GM21619 (cell line): ENCODE results near the gene ARHGAP30.

Source experiments
- ATAC-seq: cut with Tn5 transposase; IDR thresholded peaks from one replicate; pipeline ENCODE4 v1.9.1; 2021; ENCODE audit not compliant: unreplicated experiment

ARHGAP30 gene

DNA sequence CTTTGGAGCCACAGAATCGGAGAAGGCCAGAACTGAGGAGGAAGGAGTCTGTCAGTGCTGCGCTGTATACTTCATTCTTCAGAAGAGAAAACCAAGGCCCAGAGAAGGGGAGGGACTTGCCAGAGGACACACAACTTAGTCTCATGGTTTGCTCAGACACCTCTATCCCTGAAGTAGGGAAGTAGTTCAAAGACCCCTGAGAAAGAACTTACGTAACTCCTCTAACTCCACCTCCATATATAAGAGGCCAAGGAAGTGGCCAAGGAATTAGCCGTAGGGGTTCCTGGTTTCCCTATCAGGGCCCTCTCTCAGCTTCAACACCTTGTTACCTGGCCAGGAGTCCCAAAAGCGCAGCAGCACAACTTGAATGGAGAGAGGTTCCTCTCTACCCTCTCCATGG lies 20.2 kb upstream of the ARHGAP30 start:
- ATAC-seq, result no peak

DNA sequence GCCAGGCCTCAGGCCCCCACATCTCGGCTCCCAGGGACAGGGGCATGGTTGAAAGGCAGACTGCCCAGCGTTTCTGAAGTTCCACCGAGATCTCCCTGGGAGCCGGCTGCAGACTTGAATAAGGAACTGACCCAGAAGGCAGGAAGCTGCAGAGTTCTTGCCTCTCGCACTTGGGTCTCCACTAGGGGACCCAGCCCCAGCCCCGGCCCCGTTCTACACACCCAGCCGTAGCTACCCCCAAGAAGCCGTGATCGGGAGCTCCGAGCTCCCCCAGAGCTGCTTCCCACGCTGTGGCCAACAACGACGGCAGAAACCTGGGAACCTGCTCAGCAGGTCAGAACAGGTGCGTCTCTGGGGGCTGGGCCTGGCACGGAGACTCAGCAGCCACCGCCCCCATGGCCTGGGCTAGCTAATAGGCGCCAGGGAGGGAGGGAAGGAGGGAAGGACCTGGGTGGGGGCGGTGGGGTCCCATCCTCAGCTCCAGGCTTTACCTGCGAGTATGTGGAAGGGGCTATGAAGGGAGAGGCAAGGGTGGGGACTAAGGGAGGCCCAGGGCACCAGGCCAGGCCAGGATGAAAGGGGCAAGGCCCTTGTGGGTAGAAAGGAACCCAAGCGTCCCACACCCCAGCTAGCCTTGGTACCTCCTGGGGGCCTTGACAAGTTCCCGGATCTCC lies 19.7 kb upstream of the ARHGAP30 start, which contains the start of gene NECTIN4:
Gene NECTIN4 (minus strand): TSS at position 308 of the 674 bp plus-strand sequence. CDS start 262 bp downstream, at position 46.
- ATAC-seq, result no peak

DNA sequence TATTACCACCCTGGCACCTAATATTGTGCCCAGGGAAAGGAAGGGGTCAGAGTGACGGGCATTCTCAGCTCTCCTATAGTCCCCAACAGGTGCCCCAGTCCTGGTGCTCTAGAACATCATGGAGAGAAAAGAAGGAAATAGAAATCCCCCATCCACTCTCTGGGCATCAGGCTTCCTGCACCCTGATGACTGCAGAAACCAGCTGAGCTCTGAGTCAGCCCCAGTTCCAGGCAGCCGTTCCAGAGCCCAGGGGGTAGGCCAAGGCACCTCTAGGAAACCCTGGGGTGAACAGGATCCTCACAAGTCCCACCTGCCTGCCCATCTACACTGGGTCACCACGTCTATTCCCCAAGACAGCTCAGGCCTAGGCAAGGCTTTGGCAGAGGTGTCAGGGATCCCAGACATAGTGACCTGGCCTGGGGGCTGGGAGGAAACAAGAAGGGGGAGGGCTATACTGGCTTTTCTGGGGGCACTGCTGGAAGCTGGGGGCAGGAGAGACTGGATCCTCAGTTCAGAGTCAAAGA lies 19.0 kb upstream of the ARHGAP30 start:
- ATAC-seq, result no peak

DNA sequence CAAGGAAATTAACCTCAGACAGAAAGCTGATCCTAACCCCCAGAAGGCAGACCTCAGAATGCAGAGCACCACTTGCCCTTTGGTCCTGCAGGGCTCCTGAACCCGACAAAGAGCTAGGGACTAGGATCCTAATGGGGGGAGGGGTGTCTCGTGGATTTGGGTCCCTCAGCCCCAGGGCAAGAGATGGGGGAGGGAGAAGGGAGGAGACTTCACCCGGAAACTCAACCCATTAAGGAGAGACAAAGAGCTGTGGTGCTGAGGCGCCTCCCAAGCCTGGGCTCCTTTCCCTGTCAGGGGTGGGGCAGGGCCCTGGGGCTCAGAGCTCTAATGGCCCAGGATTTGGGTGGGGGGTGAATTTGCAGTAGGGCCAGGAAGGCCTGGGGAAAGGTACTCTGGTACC lies 16.8 kb upstream of the ARHGAP30 start:
- ATAC-seq, result no peak

DNA sequence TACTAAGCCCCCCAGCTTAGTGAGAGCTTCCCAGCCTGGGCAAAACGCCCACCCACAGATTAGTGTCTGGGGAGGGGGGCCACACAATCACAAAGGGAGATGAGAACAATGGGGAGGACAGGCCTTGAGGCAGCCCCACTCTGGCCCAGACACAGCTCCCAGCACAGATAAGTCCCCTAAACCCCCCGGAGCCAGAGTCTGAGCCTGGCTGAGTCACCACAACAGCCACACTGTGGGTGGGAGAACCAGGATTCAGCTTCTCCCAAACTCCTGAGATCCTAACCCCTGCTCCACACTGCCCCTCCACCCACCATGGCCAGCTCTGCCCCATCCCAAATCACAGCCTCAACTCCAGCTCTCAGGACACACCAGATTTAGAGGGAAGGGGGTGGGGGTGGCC lies 15.5 kb upstream of the ARHGAP30 start:
- no peak for ATAC-seq

DNA sequence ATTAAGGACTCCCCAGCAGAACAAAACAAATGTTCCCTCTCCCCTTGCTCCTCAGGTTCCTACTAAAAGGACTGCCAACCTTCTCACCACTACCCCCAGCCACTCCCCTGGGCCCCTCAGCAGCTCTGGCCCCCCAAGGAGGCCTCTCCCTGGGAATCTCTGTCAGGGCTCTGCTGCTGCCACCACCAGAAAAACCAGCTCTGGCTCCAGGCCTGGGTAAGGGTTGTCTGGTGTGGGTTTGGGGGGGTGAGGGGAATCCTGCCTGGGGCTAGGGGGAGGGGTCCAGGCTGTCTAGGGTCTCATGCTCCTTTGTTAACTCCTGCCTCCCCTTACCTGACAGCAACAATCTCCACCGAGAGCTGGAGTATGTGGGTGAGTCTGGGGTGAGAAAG lies 14.9 kb upstream of the ARHGAP30 start:
- no peak for ATAC-seq

DNA sequence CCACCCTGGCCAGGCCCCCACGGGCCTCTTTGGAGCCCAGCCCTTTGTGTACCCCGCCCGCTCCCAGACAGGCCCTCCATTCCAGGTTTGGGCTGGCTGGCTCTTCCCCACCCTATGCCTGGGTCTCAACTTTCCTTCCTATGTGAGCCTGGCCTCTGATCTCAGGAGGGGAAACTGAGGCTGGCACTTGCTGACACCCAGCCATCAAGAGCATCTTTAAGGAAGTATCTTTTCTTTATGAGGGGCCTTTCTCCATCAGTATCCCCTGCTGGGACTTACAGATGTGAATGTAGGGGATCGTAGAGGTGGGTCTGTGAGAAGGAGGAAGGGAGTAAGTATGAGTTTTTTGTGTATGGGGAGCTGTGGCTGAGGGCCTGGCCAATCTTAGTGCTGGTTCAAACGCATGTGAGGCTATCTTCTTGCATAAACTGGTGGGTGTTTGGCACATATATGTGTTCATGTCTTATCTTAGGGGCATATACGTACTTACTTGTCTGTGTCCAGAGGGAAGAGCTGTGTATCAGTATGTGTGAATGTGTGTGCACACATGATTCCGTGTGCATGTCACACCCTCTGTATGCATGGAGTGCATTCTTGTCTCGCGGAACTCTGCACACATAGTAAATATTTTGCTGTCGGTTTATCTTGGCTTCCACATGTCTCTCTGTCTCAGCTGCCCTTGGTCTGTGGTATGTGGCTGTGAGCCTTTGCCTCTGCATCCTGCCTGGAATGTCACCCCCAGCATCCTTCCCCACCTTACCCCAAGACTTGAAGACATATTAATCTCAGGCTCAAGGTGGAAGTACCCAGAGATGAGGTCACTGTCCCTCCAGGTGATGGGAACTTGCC lies 14.3 kb upstream of the ARHGAP30 start:
- no peak for ATAC-seq

DNA sequence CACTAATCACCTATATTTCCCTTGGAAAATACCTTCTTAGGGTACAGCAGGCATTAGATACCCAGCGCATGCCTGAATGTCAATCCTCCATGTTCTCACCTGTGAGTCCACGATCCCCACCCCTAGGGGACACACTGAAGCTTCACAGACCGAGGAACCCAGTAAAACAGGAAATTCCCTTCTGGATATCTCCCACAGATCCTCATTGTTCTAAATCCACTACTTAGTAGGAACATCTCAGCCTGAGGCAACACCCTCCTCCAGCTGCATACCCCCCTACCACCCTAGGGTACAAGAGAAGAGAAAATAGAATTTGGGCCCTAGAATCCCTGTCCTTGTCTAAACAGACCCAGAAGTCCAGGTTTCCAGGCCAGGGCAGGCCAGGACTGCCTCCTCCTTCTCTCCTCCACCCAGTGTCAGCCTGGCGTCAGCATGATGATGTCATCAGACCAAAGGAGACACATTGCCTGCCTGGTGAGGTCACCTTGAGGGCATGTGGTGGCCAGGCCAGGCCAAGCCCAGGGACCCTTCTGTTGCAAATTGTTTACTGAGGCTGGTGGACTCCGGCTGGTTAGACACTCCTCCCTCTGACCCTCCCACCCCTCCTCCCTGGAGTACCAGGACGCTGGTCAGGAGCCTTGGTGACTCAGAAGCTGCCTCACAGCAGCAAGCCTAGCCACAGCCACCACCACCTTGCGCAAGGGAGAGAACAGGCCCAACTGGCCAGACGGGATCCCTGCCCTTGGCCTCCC lies 13.5 kb upstream of the ARHGAP30 start:
- ATAC-seq, result no peak

DNA sequence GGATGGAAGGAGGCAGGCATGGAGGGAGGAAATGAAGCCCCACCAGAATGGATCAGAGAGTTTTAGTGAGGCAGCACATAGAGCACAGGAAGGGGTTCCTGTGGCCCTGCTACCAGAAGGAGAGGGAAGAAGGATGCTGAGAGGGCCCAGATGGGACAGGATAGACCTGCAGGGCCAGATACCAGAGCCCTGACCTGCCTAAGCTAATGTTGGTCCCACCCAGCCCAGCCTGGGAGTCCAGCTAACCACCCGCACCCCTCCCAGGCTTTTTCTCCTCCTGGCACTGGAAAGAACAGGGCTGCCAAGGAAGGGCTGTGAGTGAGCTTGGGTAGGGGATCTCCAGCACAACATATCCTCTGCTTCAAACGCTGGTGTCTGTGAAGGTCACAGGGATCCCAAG lies 12.8 kb upstream of the ARHGAP30 start:
- ATAC-seq, result no peak

DNA sequence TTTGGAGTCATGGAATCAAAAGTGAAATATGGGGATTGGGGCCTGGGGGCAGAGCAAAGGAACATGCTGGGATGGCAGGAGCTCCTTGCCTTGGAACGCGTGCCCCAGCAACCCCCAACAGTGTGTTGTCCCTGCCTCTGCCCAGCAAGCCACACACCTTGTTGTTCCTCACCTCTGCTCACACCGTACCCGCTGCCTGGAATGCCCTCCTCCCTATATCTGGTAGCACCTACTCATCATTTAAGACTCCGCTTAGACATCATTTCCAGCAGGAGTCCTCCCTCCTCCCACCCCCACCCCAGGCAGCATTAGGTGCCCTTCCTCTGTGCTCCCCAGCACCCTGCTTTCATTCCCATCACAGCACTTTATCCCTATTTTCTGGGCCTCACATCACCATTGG lies 11.8 kb upstream of the ARHGAP30 start:
- no peak for ATAC-seq

DNA sequence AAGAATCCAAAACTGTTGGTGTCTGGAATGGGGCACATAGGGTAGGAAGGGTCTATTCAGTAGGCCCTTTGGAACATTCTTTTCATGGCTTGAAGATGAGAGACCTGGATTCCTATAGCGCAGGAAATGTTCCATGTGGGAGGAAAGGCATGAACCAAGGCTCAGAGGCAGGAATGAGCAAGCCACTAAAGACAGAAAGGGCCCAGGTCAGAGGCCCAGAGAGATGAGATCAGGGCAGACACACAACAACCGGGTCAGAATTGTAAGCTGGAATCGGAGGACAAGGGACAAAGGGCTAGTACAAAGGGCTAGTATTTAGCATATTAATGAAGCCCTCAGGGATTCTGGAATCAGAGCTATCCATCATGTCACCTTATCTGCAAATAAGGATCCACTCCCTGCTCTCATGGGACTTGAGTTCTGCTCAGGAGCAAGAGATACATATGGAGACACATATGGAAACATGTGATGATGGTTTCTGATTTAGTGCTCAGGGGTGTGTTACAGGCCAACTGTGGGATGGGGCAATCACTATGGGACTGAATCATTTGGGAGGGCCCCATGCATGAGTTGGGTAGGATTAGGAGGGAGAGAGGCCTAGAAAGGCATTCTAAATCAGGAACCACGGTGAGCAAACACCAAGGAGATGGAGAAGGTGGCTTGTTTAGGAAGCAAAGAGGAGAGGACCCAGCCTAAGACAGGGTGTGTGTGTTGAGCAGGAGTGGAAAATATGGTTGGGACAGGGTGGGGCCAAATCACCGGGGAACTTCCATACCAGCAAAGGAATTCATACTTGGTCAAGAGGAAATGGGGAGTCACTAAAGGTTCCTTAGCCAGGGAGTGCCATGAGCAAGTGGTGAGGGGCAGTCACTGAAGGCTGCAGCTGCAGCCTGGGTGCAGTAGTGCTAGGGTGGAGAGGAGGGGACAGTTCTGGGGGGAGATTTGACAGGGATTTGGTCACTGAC lies 11.0 kb upstream of the ARHGAP30 start:
- no peak for ATAC-seq

DNA sequence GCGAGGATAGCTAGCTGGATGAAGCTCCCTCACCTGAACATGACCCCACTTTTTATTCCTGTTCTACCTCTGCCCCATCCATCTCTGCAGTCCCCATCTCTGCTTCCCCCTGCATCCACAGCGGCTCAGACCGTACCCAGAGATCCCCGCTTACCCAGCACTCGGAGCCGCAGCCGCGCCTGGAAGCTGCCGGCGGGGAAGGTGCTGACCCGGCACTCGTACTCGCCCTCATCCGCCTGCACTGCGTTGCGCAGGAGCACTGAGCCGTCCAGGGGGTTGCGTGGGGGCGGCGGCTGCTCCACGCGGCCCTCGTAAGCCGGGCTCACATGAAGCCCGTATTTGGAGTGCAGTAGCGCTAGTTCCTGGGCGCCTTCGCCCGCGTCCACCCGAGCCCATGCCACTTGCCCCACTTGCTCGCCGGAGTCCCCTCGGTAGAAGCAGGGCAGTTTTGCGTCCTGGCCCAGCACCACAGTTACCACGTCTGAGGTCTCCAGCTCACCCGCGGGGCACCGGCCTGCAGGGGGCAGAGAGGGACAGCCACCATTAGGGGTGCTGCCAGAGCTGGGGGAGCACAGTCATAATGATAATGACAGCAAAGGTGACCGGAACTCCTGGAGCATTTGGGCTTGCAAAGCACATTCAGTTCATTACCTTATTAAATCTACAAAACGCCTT lies 9.9 kb upstream of the ARHGAP30 start:
- ATAC-seq, result no peak

DNA sequence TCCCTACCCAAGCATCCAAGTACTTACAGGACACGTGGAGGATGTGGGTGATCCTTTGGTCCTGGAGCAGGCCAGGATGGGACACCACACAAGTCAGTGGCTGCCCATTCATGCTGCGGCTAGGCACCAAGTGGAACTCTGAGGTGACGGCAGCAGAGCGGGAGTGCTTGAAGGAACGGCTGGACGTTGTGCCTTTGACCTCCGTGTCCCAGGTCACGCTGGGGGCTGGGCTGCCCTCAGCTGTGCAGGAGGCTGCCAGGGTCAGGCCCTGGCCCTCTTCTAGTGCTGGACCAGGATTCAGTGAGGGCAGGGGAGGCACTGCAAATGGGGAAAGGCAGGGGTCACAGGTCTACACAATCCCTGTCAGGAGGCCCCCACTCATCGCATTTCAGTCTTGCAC lies 7.7 kb upstream of the ARHGAP30 start:
- no peak for ATAC-seq

DNA sequence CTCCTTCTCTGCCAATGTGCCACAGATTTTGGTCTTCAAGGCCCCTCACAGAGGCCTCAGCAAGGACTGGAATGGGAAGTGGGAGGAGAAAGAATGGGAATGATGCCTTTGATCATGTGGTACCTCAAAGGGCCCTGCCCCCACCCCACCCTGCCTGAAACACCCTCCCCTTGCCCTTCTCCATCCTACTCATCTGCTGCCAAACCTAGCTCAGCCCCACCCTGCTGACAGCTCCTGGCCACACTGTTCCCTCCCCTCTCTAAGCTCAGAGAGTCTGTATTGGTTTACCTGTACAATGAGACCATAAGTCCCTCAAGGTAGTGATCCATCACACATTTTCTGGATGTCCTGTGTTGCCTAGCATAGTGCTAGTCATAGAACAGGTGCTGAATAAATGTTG lies 6.7 kb upstream of the ARHGAP30 start:
- ATAC-seq, result no peak

DNA sequence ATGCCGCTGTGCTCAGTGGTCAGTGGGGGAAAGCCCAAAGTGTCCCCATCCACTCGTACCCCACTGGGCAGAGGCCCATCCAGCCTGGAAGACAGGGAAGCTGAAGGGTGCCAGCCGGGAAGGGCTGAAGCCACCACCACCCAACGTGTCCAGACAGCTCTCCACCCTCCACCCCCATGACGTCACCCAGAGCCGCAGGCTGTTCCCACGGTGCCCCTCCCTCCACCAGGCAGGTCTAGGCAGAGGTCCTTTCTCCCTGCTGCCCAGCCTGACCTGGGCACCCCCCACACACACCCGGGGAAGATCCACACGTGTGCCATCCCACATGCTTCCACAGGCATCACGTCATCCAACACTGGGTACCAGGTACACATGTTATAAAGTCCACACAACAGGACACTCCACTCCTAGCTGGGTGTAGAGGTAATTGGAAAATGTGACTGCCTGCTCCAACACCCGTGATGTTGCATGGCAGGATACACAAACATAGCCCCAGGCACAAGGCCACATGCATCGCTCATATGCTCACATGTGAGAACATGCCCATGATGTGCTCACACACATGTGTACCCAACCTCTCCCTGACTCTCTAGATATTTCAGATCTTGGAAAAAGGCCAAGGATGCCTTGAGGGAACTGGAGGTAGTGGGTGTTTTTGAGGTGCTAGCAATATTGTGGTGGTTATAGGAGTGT lies 5.1 kb upstream of the ARHGAP30 start:
- no peak for ATAC-seq

DNA sequence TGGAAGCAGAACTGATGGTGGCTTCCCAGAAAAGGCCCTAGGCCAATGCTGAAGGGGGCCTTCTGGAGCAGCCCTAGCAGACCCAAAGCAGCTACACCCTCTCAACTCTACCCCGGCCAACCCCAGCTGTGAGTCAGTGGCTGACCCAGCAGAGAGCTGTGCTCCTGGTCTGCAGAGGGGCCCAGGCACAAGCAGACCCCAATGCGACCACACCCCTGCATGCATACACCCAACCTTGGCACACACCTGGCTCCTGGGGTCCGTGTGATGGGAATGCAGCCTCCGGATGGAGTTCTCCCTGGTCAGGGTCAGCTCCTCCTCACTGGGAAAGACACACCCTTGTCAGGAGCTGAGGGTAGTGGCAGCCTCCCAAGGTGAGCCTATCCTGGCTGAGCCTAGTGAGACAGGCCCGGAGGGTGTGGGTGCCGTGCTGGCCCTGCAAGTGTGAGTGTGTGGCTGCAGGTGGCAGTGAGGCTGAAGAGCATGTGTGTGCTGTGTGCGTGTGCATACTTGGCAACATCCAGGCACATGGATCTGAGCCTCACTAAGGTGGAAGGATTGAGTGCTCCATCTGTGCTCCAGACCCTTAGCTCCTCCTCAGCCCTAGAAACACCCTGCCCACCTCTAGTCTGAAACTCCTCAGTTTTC lies 3.9 kb upstream of the ARHGAP30 start:
- ATAC-seq, result no peak

DNA sequence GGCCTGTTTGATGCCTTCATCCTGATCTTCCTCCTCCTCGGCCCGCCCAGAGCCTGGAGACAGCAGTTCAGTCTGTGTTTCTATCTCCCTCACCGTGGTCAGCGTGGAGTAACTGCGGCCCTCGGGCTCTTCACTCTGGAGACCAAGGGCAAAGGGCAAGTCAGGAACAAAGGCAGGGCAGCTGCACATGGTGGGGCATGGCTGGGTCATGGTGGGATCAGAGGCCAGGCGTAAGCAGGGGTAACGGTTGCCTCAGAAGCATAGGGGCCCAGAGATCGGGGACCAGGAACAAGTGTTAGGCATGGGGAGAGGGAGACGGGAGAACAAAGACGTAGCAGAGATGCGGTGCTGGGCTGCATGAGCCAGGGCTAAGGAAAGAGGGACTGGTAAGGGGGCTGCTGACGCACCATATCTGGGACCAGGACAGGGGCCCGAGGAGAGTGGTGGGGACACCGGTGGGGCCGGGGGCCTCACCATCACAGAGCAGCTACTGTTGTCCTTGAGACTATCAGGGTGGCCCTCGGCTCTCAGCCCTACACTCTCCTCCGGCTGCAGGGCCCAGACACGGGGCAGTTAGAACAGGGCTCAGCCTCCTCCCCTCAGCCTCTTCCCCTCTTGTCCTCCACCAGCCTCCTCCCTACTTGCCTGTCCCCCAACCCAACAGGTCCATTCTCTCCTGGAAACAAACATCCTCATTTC lies 3.2 kb upstream of the ARHGAP30 start:
- no peak for ATAC-seq

DNA sequence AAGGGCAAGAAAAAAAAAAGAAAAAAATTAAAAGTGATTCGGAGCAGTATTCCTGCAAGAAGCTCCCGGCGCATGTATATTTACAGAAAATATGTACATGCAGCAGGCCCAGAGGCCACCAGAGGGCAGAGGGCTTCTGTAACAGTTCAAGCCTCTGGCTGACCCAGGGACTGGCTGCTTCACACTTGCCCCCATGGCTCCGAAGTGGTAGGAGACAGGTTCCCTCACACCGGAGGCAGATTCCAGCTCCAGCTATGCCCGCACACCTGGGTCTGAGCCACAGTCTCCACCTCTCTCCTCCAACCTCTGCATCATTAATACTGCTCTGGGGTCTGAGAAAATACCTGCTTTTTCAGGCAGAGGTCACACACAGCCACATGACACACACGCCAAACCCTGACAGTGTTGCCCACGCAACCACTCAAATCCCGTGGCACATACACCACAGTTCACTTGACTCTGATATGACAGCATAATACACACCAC lies 2.2 kb upstream of the ARHGAP30 start:
- ATAC-seq, result no peak
